GM12891 (cell line): ENCODE data around the gene TMEM14B.

Experiments
- POLR2A ChIP-seq: IDR thresholded peaks from 2 replicates; pipeline ENCODE4 v1.6.1; 2011; ENCODE audit warnings: low read depth, low read length, control low read depth
- POLR2AphosphoS5 ChIP-seq: IDR thresholded peaks from 2 replicates; pipeline ENCODE4 v1.6.1; 2011; ENCODE audit warnings: low read depth, low read length, control low read depth
- TAF1 ChIP-seq: IDR thresholded peaks from 2 replicates; pipeline ENCODE4 v1.6.1; 2011; ENCODE audit warnings: low read depth, low read length, control low read depth

- TF ChIP-seq POLR2AphosphoS5 (no peak), POLR2A (no peak), TAF1 (no peak)
Measured at GRCh38 chr6:10759312-10759839, 11.8 kb downstream of the TMEM14B start.
